ENCODE measurements around the gene TIMM17B.

GRCh38 chrX:48934581-48935300, 37.2 kb upstream of the TIMM17B start:
- TF ChIP-seq EZH2 (IDR thresholded peaks at IDR 0.05) (no peak), CTCF (IDR thresholded peaks at IDR 0.05) (no peak), EZH2phosphoT487 (IDR thresholded peaks at IDR 0.05) (no peak)
